Spleen (tissue), 11 donors: ENCODE data around the gene GPR15LG. TPM values are rescaled to one million over a fixed set of nuclear protein-coding genes. Genes with fewer than 3 reads are reported as not detected.

ENCODE experiments used
- DNase-seq: peaks from one replicate; pipeline ENCODE4 v3.0.0-alpha.2; 2020
- H3K27ac ChIP-seq, 8 donors: fragments of 200-600 bp; sonication (generic) in 7 of 8; 1 replicate in 4 of 8; 2 replicates in 4 of 8; pipeline versions ENCODE4 v1.5.0 to v1.8.0; 2016 to 2021; ENCODE audit warnings: inconsistent platforms in 4 of 8, mild to moderate bottlenecking in 4 of 8, moderate library complexity in 1 of 8
- H3K27me3 ChIP-seq, 7 donors: fragments of 200-600 bp; sonication (generic) in 6 of 7; replicated peaks in 1 of 7; 1 replicate in 4 of 7; 2 replicates in 3 of 7; pipeline versions ENCODE4 v1.5.0 to v1.8.0; 2016 to 2021; ENCODE audit warnings: inconsistent platforms in 3 of 7, mild to moderate bottlenecking in 1 of 7
- H3K36me3 ChIP-seq, 6 donors: fragments of 200-600 bp; sonication (generic) in 5 of 6; 1 replicate in 4 of 6; 2 replicates in 2 of 6; pipeline versions ENCODE4 v1.5.0 to v1.8.0; 2016 to 2021; ENCODE audit warnings: inconsistent platforms in 2 of 6
- H3K4me1 ChIP-seq, 6 donors: fragments of 200-600 bp; sonication (generic) in 5 of 6; 1 replicate in 3 of 6; 2 replicates in 3 of 6; pipeline versions ENCODE4 v1.5.0 to v1.8.0; 2016 to 2021; ENCODE audit warnings: inconsistent platforms in 3 of 6
- H3K4me3 ChIP-seq, 8 donors: fragments of 200-600 bp; sonication (generic) in 7 of 8; 1 replicate in 4 of 8; 2 replicates in 4 of 8; pipeline versions ENCODE4 v1.5.0 to v1.8.0; 2016 to 2021; ENCODE audit warnings: inconsistent platforms in 4 of 8, mild to moderate bottlenecking in 4 of 8, moderate library complexity in 2 of 8
- H3K9me3 ChIP-seq, 8 donors: fragments of 200-600 bp; sonication (generic) in 7 of 8; 1 replicate in 4 of 8; 2 replicates in 4 of 8; pipeline versions ENCODE4 v1.5.0 to v1.8.0; 2016 to 2021; ENCODE audit warnings: inconsistent platforms in 4 of 8
- CTCF ChIP-seq, 11 experiments: fragments of 200-600 bp in 7 of 11; fragments of 450-650 bp in 4 of 11; sonication (generic) in 4 of 11; IDR thresholded peaks in 8 of 11; conservative IDR thresholded peaks in 3 of 11; 1 replicate in 7 of 11; 2 replicates in 4 of 11; pipeline versions ENCODE4 v1.4.0 to v1.8.0; 2016 to 2021; ENCODE audit warnings: antibody characterized with exemption in 11 of 11, inconsistent platforms in 4 of 11, mild to moderate bottlenecking in 1 of 11
- POLR2A ChIP-seq, 3 donors: fragments of 450-650 bp; IDR thresholded peaks; one replicate each; pipeline ENCODE4 v1.5.1; 2017; ENCODE audit warnings: antibody characterized with exemption in 3 of 3, mild to moderate bottlenecking in 1 of 3
- POLR2AphosphoS5 ChIP-seq, 3 donors: sonication (generic); formaldehyde crosslinking; IDR thresholded peaks; one replicate each; pipeline ENCODE4 v1.5.1; 2017; ENCODE audit warnings: antibody characterized with exemption in 3 of 3
- WGBS, 5 donors: extraction: QIAGEN DNeasy Blood & Tissue Kit in 3 of 5; methylation state at CpG; one replicate each; pipeline versions ENCODE4 v1.1.5 to v1.1.7; 2013 to 2018; 5-methylcytosine and 5-hydroxymethylcytosine counted together
- intact Hi-C: fragments of 100-400 bp; cut with DNase I; formaldehyde crosslinking; loops from one replicate; pipeline ENCODE4 v1.15.0; 2023; ENCODE audit warnings: low total_unique reads
- polyA plus RNA-seq, 3 donors: library from polyadenylated mRNA; stranded (reverse); fragments of 200-250 nt; gene quantifications; one replicate each; pipeline ENCODE4 v1.2.1, GENCODE V29; 2013
- total RNA-seq, 7 donors: library from RNA; depleted of rRNA in 3 of 7; stranded (reverse); fragments of >200 nt in 3 of 7; fragmentation: NEBNext Ultra II Directional in 4 of 7; extraction: Animal tissue kit (Norgen Biotek cat#: 25700) in 4 of 7; gene quantifications; one replicate each; pipeline versions ENCODE4 v1.1.0 to v1.2.1, GENCODE V29; 2016 to 2021
- donor health status: healthy with polysubstance abuse.
- donor health status: DM: no; HTN: no; CAD: no; lungs with moderate emphysema.
- donor health status: DM: no; HTN: no; CAD: no.
- donor health status: Bipolar disorder and iron deficiency.
- donor health status: healthy.
- donor health status: DM: no; HTN: no; CAD: no.
- donor health status: DM: yes; HTN: yes; CAD: no.

The GPR15LG gene
- total and polyA plus RNA-seq, 10 donors, result 0.16 TPM; not detected in 9

GRCh38 chr10:84200537-84201243, 27.1 kb downstream of the GPR15LG start:
- H3K9me3 ChIP-seq, result no peaks in the 10 kb centered on the region
- no peaks in the 10 kb centered on the region for H3K36me3 ChIP-seq
- intact Hi-C loops, result no loop called here
- peaks cover 0 to 18% (median under 1%) of the 10 kb centered on the region in 6 donors for H3K4me1 ChIP-seq
- peak; percentile 66 for DNase-seq
- no peak overlapping the region for H3K4me3 ChIP-seq
- TF ChIP-seq POLR2A (IDR thresholded peaks at IDR 0.05), result no peak
- no peak for TF ChIP-seq CTCF (IDR thresholded peaks at IDR 0.05 in 8 of 11, conservative IDR thresholded peaks at IDR 0.05 in 3 of 11)
- TF ChIP-seq POLR2AphosphoS5 (IDR thresholded peaks at IDR 0.05), result peak in 1 of 3 donors; percentile 35
- H3K27ac ChIP-seq, result peak overlapping the region in 4 of 8 donors; percentile 24 to 75 (median 54)
- WGBS, 5 donors, result 71 to 84% (median 77%) methylated on average over 11 of the region's 11 CpGs
- H3K27me3 ChIP-seq, result peaks cover 0 to 22% (median 4%) of the 10 kb centered on the region in 7 donors

- H3K4me3 ChIP-seq, result no peak overlapping the region
- no peak for TF ChIP-seq POLR2A (IDR thresholded peaks at IDR 0.05)
- peak in 1 of 3 donors; percentile 55 for TF ChIP-seq POLR2AphosphoS5 (IDR thresholded peaks at IDR 0.05)
- no peak for TF ChIP-seq CTCF (IDR thresholded peaks at IDR 0.05 in 8 of 11, conservative IDR thresholded peaks at IDR 0.05 in 3 of 11)
- H3K27me3 ChIP-seq, result peaks cover 0 to 16% (median 0%) of the 10 kb centered on the region in 7 donors
- DNase-seq, result no peak
- no peaks in the 10 kb centered on the region for H3K36me3 ChIP-seq
- H3K4me1 ChIP-seq, result peaks cover 0 to 17% (median 0%) of the 10 kb centered on the region in 6 donors
- no peaks in the 10 kb centered on the region for H3K9me3 ChIP-seq
- H3K27ac ChIP-seq, result peak overlapping the region in 5 of 8 donors; percentile 24 to 75 (median 45)
- intact Hi-C loops, result no loop called here
- WGBS, 5 donors, result 44 to 74% (median 57%) methylated on average over 6 of the region's 6 CpGs
Measured at GRCh38 chr10:84201244-84201606, 27.6 kb downstream of the GPR15LG start.

- Histone ChIP-seq H3K4me1 (peaks cover 0 to 14% (median 0%) of the 10 kb centered on the region in 6 donors), H3K36me3 (no peaks in the 10 kb centered on the region), H3K4me3 (no peak overlapping the region), H3K27me3 (peaks cover 0 to 12% (median 0%) of the 10 kb centered on the region in 7 donors), H3K9me3 (no peaks in the 10 kb centered on the region), H3K27ac (peak overlapping the region in 5 of 8 donors; percentile 24 to 75 (median 45))
- intact Hi-C loops, result no loop called here
- peak; percentile 56 for DNase-seq
- no peak for TF ChIP-seq POLR2A (IDR thresholded peaks at IDR 0.05)
- TF ChIP-seq CTCF (IDR thresholded peaks at IDR 0.05 in 8 of 11, conservative IDR thresholded peaks at IDR 0.05 in 3 of 11), result no peak
- no peak for TF ChIP-seq POLR2AphosphoS5 (IDR thresholded peaks at IDR 0.05)
- WGBS, 5 donors, result 89 to 96% (median 93%) methylated on average over 11 of the region's 11 CpGs
Measured at GRCh38 chr10:84201682-84202081, 28.1 kb downstream of the GPR15LG start.

- Histone ChIP-seq H3K4me3 (no peak overlapping the region), H3K4me1 (peaks cover 0 to 9% (median 0%) of the 10 kb centered on the region in 6 donors), H3K9me3 (no peaks in the 10 kb centered on the region), H3K36me3 (no peaks in the 10 kb centered on the region), H3K27ac (no peak overlapping the region), H3K27me3 (peaks cover 0 to 5% (median 0%) of the 10 kb centered on the region in 7 donors)
- peak; percentile 60 for DNase-seq
- intact Hi-C loops, result no loop called here
- TF ChIP-seq CTCF (IDR thresholded peaks at IDR 0.05 in 8 of 11, conservative IDR thresholded peaks at IDR 0.05 in 3 of 11), result no peak
- TF ChIP-seq POLR2A (IDR thresholded peaks at IDR 0.05), result no peak
- no peak for TF ChIP-seq POLR2AphosphoS5 (IDR thresholded peaks at IDR 0.05)
- 86 to 96% (median 90%) methylated on average over 4 to 5 of the region's 5 CpGs for WGBS, 5 donors
Measured at GRCh38 chr10:84202349-84202748, 28.7 kb downstream of the GPR15LG start.
